Uterus (tissue), 4 donors: ENCODE data around the gene CRHR2. TPM values are rescaled to one million over a fixed set of nuclear protein-coding genes. Genes with fewer than 3 reads are reported as not detected.

Experiments
- DNase-seq, 2 donors: peaks; one replicate each; pipeline ENCODE4 v3.0.0-alpha.2; 2019 to 2020
- H3K27ac ChIP-seq, 2 donors: fragments of 200-600 bp; sonication (generic); 1 replicate in 1 of 2; 2 replicates in 1 of 2; pipeline ENCODE4 v1.5.1; 2016 to 2018
- H3K27me3 ChIP-seq, 2 donors: fragments of 200-600 bp; sonication (generic); one replicate each; pipeline ENCODE4 v1.5.1; 2018 to 2019; ENCODE audit warnings: control low read depth in 1 of 2
- H3K36me3 ChIP-seq, 2 donors: fragments of 200-600 bp; sonication (generic); one replicate each; pipeline ENCODE4 v1.5.1; 2019; ENCODE audit warnings: control low read depth in 1 of 2
- H3K4me1 ChIP-seq, 2 donors: fragments of 200-600 bp; sonication (generic); one replicate each; pipeline ENCODE4 v1.5.1; 2018 to 2019; ENCODE audit warnings: control low read depth in 1 of 2
- H3K4me3 ChIP-seq, 2 donors: fragments of 200-600 bp; sonication (generic); 1 replicate in 1 of 2; 2 replicates in 1 of 2; pipeline ENCODE4 v1.5.1; 2018 to 2019; ENCODE audit warnings: mild to moderate bottlenecking in 1 of 2
- H3K9me3 ChIP-seq, 2 donors: fragments of 200-600 bp; sonication (generic); one replicate each; pipeline ENCODE4 v1.5.1; 2019; ENCODE audit warnings: control low read depth in 1 of 2
- POLR2A ChIP-seq, 2 donors: fragments of 450-650 bp; IDR thresholded peaks; one replicate each; pipeline ENCODE4 v1.6.1; 2016; ENCODE audit warnings: antibody characterized with exemption in 2 of 2, mild to moderate bottlenecking in 1 of 2, moderate library complexity in 1 of 2
- intact Hi-C: fragments of 100-400 bp; cut with DNase I; formaldehyde crosslinking; loops from one replicate; pipeline ENCODE4 v1.15.1; 2023; ENCODE audit warnings: low total_unique reads
- total RNA-seq, 4 donors: library from RNA; depleted of rRNA in 3 of 4; stranded (reverse); fragments of >200 nt in 3 of 4; gene quantifications; one replicate each; pipeline versions ENCODE4 v1.1.0 to v1.2.4, GENCODE V29; 2014 to 2023
- TF ChIP-seq, protein P1 (sequence below), 4 experiments: fragments of 200-600 bp in 2 of 4; fragments of 450-650 bp in 2 of 4; sonication (generic) in 2 of 4; IDR thresholded peaks; one replicate each; pipeline ENCODE4 v1.5.1; 2016 to 2019; ENCODE audit warnings: antibody characterized with exemption in 4 of 4, mild to moderate bottlenecking in 2 of 4, moderate library complexity in 1 of 4
- donor health status: DM: yes; HTN: yes; CAD: no.

The CRHR2 gene
- total RNA-seq, 4 donors from 2014 or later: 0.27 TPM; not detected in 3

DNA sequence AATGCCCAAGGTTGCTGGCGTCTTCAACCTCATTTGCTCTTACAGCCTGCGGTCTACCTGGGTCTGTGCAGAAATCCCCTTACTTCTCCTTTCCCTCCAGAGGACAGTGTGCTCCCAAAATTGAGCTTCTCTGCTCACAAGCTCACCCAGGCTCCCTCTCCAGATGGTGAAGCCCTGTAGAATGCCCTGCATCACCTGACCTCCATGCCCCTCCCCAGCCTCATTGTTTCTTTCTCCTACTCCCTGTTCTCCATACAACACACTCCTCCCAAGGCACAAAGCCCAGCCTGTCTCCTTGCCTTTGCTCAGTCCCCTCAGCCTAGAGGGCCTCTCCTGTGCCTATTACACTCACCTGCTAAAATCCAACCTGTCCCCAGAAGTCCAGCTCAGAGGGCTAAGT is 3.5 kb downstream of the CRHR2 start:
- Histone ChIP-seq H3K27me3 (no peaks in the 10 kb centered on the region), H3K36me3 (no peaks in the 10 kb centered on the region), H3K9me3 (no peaks in the 10 kb centered on the region), H3K4me1 (no peaks in the 10 kb centered on the region), H3K27ac (no peak overlapping the region), H3K4me3 (no peak overlapping the region)
- DNase-seq: no peak
- TF ChIP-seq POLR2A (IDR thresholded peaks at IDR 0.05): no peak
- TF ChIP-seq, protein P1, sequence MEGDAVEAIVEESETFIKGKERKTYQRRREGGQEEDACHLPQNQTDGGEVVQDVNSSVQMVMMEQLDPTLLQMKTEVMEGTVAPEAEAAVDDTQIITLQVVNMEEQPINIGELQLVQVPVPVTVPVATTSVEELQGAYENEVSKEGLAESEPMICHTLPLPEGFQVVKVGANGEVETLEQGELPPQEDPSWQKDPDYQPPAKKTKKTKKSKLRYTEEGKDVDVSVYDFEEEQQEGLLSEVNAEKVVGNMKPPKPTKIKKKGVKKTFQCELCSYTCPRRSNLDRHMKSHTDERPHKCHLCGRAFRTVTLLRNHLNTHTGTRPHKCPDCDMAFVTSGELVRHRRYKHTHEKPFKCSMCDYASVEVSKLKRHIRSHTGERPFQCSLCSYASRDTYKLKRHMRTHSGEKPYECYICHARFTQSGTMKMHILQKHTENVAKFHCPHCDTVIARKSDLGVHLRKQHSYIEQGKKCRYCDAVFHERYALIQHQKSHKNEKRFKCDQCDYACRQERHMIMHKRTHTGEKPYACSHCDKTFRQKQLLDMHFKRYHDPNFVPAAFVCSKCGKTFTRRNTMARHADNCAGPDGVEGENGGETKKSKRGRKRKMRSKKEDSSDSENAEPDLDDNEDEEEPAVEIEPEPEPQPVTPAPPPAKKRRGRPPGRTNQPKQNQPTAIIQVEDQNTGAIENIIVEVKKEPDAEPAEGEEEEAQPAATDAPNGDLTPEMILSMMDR (IDR thresholded peaks at IDR 0.05): no peak
- intact Hi-C loops: no loop called here

- Histone ChIP-seq H3K4me1 (no peaks in the 10 kb centered on the region), H3K9me3 (no peaks in the 10 kb centered on the region), H3K4me3 (no peak overlapping the region), H3K27ac (no peak overlapping the region), H3K27me3 (no peaks in the 10 kb centered on the region), H3K36me3 (no peaks in the 10 kb centered on the region)
- TF ChIP-seq, protein P1 (IDR thresholded peaks at IDR 0.05): no peak
- TF ChIP-seq POLR2A (IDR thresholded peaks at IDR 0.05): no peak
- intact Hi-C loops: no loop called here
- DNase-seq: no peak
Measured at GRCh38 chr7:30674876-30675275, 7.4 kb downstream of the CRHR2 start.

DNA sequence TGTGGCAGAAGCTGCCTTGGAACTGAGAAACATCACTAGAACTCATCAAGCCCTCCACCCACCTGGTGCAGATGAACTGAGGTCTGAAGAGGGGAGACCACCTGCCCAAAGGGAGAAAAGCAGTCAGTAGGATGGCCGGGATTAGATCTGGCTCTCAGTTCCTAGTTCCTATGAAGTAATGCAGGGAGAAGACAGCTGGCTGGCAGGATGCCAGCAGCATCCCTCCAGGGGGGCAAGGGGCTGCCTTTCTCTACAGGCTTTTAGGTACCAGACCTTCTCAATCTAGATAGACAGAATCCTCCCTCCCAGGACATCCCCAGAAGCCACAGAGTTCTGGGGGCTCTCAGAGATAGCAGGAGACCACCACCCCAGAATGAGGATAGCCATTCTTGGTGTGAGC is 7.8 kb downstream of the CRHR2 start:
- H3K27ac ChIP-seq: no peak overlapping the region
- no peak overlapping the region for H3K4me3 ChIP-seq
- no peaks in the 10 kb centered on the region for H3K27me3 ChIP-seq
- intact Hi-C loops: no loop called here
- DNase-seq: no peak
- no peaks in the 10 kb centered on the region for H3K4me1 ChIP-seq
- no peaks in the 10 kb centered on the region for H3K9me3 ChIP-seq
- TF ChIP-seq, protein P1 (IDR thresholded peaks at IDR 0.05): no peak
- TF ChIP-seq POLR2A (IDR thresholded peaks at IDR 0.05): no peak
- H3K36me3 ChIP-seq: no peaks in the 10 kb centered on the region

DNA sequence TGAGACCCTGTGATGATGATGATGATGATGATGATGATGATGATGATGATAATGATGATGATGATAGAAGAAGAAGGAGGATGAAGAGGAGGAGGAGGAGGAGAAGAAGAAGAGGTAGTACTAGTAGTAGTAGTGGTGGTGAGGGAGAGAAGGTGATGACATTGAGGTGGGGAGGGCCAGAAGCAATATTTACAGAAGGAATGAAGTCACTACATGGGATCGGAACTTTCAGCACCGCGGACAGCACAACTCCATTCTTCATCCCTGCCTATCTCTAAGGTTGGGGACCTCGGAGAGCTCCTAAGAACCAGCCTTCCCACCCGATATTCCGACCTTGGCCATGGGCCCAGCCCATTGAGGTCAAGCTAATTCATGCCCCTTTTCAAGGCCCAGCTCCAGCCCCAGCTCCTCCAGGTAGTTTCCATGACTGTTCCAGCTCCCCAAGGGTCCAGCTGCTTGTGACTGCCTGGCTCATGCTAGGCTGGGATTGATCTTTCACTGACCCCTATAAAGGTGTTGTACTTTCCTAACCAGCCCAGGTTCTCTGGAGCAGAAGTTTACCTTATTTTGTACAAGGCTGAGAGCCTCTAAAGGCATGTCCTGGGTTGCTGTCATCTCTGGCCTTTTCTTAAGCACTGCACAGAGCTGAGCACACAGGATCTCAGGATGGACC is 10.3 kb downstream of the CRHR2 start:
- no peak for DNase-seq
- no peaks in the 10 kb centered on the region for H3K36me3 ChIP-seq

GRCh38 chr7:30668102-30668501 is 14.2 kb downstream of the CRHR2 start:
- Histone ChIP-seq H3K9me3 (no peaks in the 10 kb centered on the region), H3K36me3 (no peaks in the 10 kb centered on the region), H3K27ac (no peak overlapping the region), H3K4me3 (no peak overlapping the region), H3K4me1 (no peaks in the 10 kb centered on the region), H3K27me3 (no peaks in the 10 kb centered on the region)
- intact Hi-C loops: no loop called here
- TF ChIP-seq POLR2A (IDR thresholded peaks at IDR 0.05): no peak
- TF ChIP-seq, protein P1 (IDR thresholded peaks at IDR 0.05): no peak
- no peak for DNase-seq

More for the DNA sequence above, 10.3 kb downstream of the CRHR2 start:
- Histone ChIP-seq H3K27ac (no peak overlapping the region), H3K9me3 (no peaks in the 10 kb centered on the region), H3K4me3 (no peak overlapping the region), H3K4me1 (no peaks in the 10 kb centered on the region), H3K27me3 (no peaks in the 10 kb centered on the region)
- TF ChIP-seq, protein P1 (IDR thresholded peaks at IDR 0.05): no peak
- TF ChIP-seq POLR2A (IDR thresholded peaks at IDR 0.05): no peak
- intact Hi-C loops: no loop called here
